ENCODE data around the gene NIM1K. TPM values are rescaled to one million over a fixed set of nuclear protein-coding genes. Genes with fewer than 3 reads are reported as not detected.

The NIM1K gene
- total RNA-seq, 1 donor from 2014 or later, result 0.51 TPM

DNA sequence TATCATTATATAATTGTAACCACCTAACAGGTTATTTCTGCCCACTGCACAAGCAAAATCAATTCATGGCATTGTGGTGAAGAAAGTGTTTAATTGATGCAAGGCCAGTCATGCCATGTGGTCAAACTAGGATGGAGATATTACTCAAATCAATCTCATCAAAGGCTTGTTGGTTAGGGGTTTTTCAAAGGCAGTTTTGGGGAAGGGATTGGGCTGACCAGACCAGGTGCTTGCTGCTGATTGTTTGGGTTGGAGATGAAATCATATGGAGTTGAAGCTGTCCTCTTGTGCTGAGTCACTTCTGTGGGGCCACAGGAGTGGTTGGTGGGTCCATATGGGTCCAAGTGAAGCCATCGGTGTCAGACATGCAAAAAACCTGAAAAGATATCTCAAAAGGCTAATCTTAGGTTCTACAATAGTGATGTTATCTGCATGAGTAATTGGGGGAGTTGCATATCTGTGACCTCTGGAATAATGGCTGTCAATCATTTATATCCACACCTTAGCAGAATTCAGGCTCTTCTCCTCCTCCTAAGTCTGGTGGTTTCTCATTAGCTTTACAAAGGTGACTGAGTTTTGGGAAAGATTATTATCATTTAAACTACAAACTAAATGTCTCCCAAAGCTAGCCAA is 76.3 kb downstream of the NIM1K start:
- TF ChIP-seq CTCF (IDR thresholded peaks at IDR 0.05), result no peak
- Mint-ChIP-seq H3K4me1 (no peaks in the 10 kb centered on the region), H3K27me3 (peaks cover 51% of the 10 kb centered on the region), H3K4me3 (no peak overlapping the region), H3K9me3 (peaks cover 10% of the 10 kb centered on the region), H3K36me3 (ENCODE audit: low read depth) (no peaks in the 10 kb centered on the region), H3K27ac (no peak overlapping the region)
- intact Hi-C loops (cut with micrococcal nuclease), result no loop called here
- ChIA-PET CTCF (no interaction called here), POLR2A (no interaction called here)
- no peak for DNase-seq
- no peak for ATAC-seq (ENCODE audit: low read depth)

GRCh38 chr5:43270645-43271044 is 78.6 kb downstream of the NIM1K start:
- intact Hi-C loops (cut with micrococcal nuclease), result no loop called here
- Mint-ChIP-seq H3K27ac (no peak overlapping the region), H3K4me1 (no peaks in the 10 kb centered on the region), H3K27me3 (peaks cover 40% of the 10 kb centered on the region), H3K9me3 (peaks cover 10% of the 10 kb centered on the region), H3K36me3 (ENCODE audit: low read depth) (no peaks in the 10 kb centered on the region), H3K4me3 (no peak overlapping the region)
- DNase-seq (no peak), ATAC-seq (ENCODE audit: low read depth) (no peak)
- no peak for TF ChIP-seq CTCF (IDR thresholded peaks at IDR 0.05)
- CTCF ChIA-PET, result no interaction called here
- POLR2A ChIA-PET, result no interaction called here

DNA sequence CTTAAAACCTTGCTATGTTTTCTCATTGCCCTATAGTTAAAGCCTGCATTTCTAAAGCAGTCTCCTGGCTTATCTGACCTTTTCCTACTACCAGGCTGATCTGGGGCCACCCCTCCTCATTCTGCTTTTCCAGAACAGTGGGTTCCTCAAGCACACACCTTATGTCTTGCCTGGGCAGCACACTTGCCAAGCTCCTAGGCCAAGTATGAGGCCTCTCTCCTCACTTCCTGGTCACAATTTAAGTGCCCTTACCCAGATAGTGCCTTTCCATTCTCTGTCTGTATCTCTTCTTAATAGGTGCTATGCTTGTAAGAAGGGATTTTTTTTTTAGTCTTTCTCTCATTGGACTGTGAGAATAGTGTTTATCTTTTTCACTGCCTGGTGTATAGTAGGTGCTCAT is 81.5 kb downstream of the NIM1K start:
- intact Hi-C loops (cut with micrococcal nuclease), result no loop called here
- Mint-ChIP-seq H3K9me3 (peaks cover 2% of the 10 kb centered on the region), H3K4me1 (no peaks in the 10 kb centered on the region), H3K36me3 (ENCODE audit: low read depth) (no peaks in the 10 kb centered on the region), H3K27ac (no peak overlapping the region), H3K27me3 (peaks cover 21% of the 10 kb centered on the region), H3K4me3 (no peak overlapping the region)
- no peak for TF ChIP-seq CTCF (IDR thresholded peaks at IDR 0.05)
- ChIA-PET POLR2A (no interaction called here), CTCF (no interaction called here)
- no peak for ATAC-seq (ENCODE audit: low read depth)
- no peak for DNase-seq

- ChIA-PET CTCF (no interaction called here), POLR2A (no interaction called here)
- Mint-ChIP-seq H3K4me3 (no peak overlapping the region), H3K27ac (no peak overlapping the region), H3K4me1 (no peaks in the 10 kb centered on the region), H3K9me3 (no peaks in the 10 kb centered on the region), H3K36me3 (ENCODE audit: low read depth) (no peaks in the 10 kb centered on the region), H3K27me3 (peaks cover 19% of the 10 kb centered on the region)
- intact Hi-C loops (cut with micrococcal nuclease), result no loop called here
- no peak for TF ChIP-seq CTCF (IDR thresholded peaks at IDR 0.05)
- ATAC-seq (ENCODE audit: low read depth) (no peak), DNase-seq (no peak)
Measured at GRCh38 chr5:43274435-43275114, 82.5 kb downstream of the NIM1K start.

- POLR2A ChIA-PET, result no interaction called here
- DNase-seq, result no peak
- TF ChIP-seq CTCF (IDR thresholded peaks at IDR 0.05), result no peak
- H3K4me3 Mint-ChIP-seq, result no peak overlapping the region
- no peak for ATAC-seq (ENCODE audit: low read depth)
- no peaks in the 10 kb centered on the region for H3K4me1 Mint-ChIP-seq
- H3K36me3 Mint-ChIP-seq (ENCODE audit: low read depth), result no peaks in the 10 kb centered on the region
- H3K27me3 Mint-ChIP-seq, result peaks cover 13% of the 10 kb centered on the region
- CTCF ChIA-PET, result no interaction called here
- H3K9me3 Mint-ChIP-seq, result no peaks in the 10 kb centered on the region
- intact Hi-C loops (cut with micrococcal nuclease), result no loop called here
- no peak overlapping the region for H3K27ac Mint-ChIP-seq
Measured at GRCh38 chr5:43275391-43275790, 83.4 kb downstream of the NIM1K start.
